Muscle layer of colon (tissue), 2 donors: Measurements from ENCODE around the gene RALB.

ENCODE experiments used
- H3K27ac ChIP-seq: one replicate; pipeline ENCODE4 v1.7.0; 2013; ENCODE audit warnings: low read depth, mild to moderate bottlenecking, low read length, moderate library complexity
- H3K27me3 ChIP-seq, 2 donors: one replicate each; pipeline ENCODE4 v1.7.0; 2013; ENCODE audit warnings: low read length in 2 of 2, mild to moderate bottlenecking in 2 of 2; ENCODE audit not compliant: insufficient read depth in 2 of 2, control insufficient read depth in 1 of 2
- H3K36me3 ChIP-seq: one replicate; pipeline ENCODE4 v1.7.0; 2013; ENCODE audit warnings: mild to moderate bottlenecking, low read length; ENCODE audit not compliant: insufficient read depth
- H3K4me1 ChIP-seq: one replicate; pipeline ENCODE4 v1.7.0; 2013; ENCODE audit warnings: mild to moderate bottlenecking, low read length; ENCODE audit not compliant: insufficient read depth
- H3K4me3 ChIP-seq, 2 donors: one replicate each; pipeline ENCODE4 v1.7.0; 2013; ENCODE audit warnings: low read length in 2 of 2, low read depth in 1 of 2, mild to moderate bottlenecking in 1 of 2, moderate library complexity in 1 of 2
- H3K9ac ChIP-seq: one replicate; pipeline ENCODE4 v1.7.0; 2013; ENCODE audit warnings: low read length
- H3K9me3 ChIP-seq: one replicate; pipeline ENCODE4 v1.7.0; 2013; ENCODE audit warnings: mild to moderate bottlenecking, low read length
- donor health status: abdominal sarcoma.
- donor health status: Adenocarcinoma of cecum.

The RALB gene

DNA sequence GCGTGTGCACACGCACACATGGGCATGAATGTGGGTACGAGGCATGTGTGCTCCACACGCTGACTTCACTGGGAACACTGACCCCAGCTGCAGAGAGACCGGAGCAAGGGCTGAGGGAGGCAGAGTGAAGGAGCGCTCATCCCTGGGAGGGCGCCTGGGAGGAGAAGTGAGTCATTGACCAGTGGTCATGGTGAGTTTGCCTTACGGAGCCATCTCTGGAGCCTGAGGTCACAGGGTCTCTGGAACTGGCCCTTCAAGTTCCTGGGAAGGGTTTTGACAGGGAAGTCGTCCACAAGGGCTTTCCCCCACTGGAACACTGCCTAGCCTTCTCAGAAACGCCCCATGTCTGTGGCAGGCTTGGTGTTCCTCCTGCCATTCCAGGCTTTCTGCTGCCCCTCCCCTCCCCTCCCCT, 15.2 kb upstream of the RALB start:
- Histone ChIP-seq H3K9ac (no peak overlapping the region), H3K27ac (no peak overlapping the region), H3K4me3 (no peak overlapping the region), H3K4me1 (peaks cover 5% of the 10 kb centered on the region), H3K9me3 (no peaks in the 10 kb centered on the region), H3K27me3 (no peaks in the 10 kb centered on the region), H3K36me3 (no peaks in the 10 kb centered on the region)

DNA sequence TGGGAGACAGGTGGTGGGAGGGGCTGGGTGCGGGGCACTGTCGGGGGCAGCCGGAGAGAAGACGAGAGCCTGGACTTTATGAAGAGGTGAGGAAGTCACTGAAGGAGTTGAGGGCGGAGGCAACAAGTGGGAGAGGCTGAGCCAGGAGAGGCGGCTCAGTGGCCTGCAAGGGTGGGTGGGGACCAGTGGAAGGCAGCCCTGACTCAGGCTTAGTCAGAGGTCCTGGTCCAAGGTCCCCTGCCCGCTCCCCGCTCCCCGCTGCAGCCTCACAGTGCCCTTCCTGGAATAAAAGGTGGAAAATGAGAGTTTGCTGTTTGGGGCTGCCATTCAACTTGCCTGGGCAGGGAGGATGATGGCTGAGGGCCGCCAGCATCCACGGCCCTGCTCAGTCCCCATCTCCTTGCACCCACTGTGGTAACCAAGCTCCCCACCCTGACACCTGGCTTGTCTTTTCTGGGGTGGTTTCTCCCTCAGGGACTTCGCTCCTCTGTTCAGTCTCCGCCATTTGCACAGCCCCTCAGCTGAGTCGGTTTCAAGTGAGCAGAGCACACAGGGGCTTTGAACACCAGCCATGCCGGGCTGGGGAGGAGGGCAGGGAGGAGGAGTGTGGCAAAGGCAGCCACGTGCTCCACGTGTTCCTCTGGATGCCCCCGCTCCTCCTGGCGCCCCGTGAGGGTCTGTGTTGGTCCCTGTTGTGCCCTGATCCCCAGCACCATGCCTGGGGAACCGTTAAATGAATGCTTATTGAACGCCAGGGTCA, 13.7 kb upstream of the RALB start:
- H3K9ac ChIP-seq: no peak overlapping the region
- H3K4me1 ChIP-seq: no peaks in the 10 kb centered on the region
- H3K4me3 ChIP-seq: no peak overlapping the region
- no peaks in the 10 kb centered on the region for H3K27me3 ChIP-seq
- no peaks in the 10 kb centered on the region for H3K36me3 ChIP-seq
- no peaks in the 10 kb centered on the region for H3K9me3 ChIP-seq
- H3K27ac ChIP-seq: no peak overlapping the region

DNA sequence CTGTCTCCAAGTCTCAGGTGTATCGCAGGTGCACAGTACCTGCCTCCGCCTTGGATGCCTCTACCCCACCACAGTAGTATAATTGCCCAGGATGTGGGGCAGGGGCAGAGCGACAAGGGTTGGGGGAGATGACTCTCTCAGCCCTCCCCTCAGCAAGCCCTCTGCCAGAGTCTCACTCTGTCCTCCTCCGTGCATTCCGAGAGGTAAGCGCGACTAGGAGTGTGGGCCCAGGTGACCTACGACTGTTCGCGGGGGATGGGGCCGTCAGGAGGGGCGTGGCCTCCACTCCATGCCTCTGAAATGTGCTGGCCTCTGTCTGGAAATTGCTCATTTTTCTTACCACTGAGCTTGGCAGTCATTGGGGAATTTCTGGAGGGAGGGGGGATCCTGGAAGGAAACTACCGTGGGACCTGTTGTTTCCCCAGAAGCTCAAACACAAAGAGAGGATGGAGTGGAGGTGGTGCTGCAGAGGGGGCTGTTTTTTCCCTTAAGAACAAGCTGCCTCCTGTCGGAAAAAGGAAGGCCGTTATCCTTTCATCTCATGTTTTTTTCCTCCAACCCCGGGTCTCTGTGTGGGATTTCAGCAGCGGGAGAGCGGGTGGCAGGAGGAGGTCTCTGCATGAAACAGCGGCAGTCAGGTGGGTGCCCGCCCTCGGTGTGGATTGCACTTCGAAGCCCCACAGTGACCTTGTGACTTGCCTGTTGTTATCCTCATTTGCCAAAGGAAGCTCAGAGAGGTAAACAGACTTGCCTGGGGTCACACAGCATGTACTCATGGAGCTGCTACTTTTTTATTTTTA, 13.0 kb upstream of the RALB start:
- Histone ChIP-seq H3K36me3 (no peaks in the 10 kb centered on the region), H3K27me3 (no peaks in the 10 kb centered on the region), H3K9ac (no peak overlapping the region), H3K4me3 (no peak overlapping the region), H3K27ac (no peak overlapping the region), H3K9me3 (no peaks in the 10 kb centered on the region), H3K4me1 (peaks cover 1% of the 10 kb centered on the region)

DNA sequence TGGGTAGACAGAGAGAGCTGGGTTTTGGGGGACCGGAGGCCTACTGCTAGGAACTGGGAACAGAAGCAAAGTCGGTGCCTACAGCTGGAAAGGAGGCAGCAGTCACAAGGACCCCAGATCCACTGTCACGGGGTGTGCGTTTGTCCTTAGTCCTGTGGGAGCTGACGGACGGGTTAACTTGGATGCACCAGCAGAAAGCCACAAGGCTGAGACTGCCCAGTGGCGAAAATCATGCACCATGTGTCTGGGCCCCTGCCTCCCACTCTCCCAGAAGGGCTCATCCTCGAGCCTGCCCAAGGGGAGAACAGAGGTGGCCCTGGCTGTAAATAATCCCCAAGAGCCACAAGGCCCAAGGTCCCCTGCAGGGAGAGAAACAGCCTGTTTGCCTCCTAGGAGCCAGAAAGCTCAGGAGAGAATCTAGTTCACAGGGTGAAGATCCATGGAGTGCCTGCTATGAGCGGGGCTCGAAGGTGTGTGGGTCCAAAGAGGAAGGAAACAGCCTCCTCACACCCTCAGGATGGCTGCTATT, 11.7 kb upstream of the RALB start:
- Histone ChIP-seq H3K36me3 (no peaks in the 10 kb centered on the region), H3K9ac (no peak overlapping the region), H3K4me3 (no peak overlapping the region), H3K4me1 (peaks cover 14% of the 10 kb centered on the region), H3K27me3 (no peaks in the 10 kb centered on the region), H3K9me3 (no peaks in the 10 kb centered on the region), H3K27ac (no peak overlapping the region)

DNA sequence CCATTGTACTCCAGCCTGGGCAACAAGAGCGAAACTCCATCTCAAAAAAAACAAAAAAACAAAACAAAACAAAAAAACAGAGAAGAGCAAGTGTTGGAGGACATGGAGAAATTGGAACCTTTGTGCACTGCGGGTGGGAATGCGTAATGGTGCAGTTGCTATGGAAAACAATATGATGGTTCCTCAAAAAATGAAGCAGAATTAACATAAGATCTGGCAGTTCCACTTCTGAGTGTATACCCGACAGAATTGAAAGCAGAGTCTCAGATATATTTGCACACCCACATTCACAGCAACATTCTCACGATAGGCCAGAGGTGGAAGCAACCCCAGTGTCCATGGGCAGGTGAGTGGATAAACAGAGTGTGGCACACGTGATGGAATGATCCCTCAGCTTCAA, 11.0 kb upstream of the RALB start:
- Histone ChIP-seq H3K4me1 (peaks cover 15% of the 10 kb centered on the region), H3K4me3 (no peak overlapping the region), H3K9me3 (no peaks in the 10 kb centered on the region), H3K27ac (no peak overlapping the region), H3K36me3 (no peaks in the 10 kb centered on the region), H3K9ac (no peak overlapping the region), H3K27me3 (no peaks in the 10 kb centered on the region)

DNA sequence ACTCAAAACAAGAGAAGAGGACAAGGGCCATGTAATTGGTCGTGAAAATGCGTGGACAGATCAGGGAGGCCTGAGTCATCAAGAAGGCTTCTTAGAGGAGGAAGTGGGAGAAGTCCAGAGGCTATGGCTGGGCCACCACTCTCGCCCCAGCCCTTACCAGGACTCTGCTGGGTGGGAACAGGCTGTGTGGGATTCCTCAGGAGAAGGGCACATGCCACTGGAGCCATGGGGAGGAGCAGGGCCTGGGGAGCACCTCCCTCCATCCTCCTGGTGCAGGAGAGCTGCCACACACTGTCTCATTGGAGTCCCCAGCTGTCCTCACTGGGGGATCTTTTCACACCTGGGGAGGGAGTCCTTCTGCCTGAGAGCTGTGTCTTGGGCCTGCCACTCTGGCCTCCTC, 9.4 kb upstream of the RALB start:
- peaks cover 15% of the 10 kb centered on the region for H3K4me1 ChIP-seq
- no peaks in the 10 kb centered on the region for H3K9me3 ChIP-seq
- no peak overlapping the region for H3K27ac ChIP-seq
- H3K4me3 ChIP-seq: no peak overlapping the region
- H3K9ac ChIP-seq: no peak overlapping the region
- no peaks in the 10 kb centered on the region for H3K27me3 ChIP-seq
- H3K36me3 ChIP-seq: no peaks in the 10 kb centered on the region

DNA sequence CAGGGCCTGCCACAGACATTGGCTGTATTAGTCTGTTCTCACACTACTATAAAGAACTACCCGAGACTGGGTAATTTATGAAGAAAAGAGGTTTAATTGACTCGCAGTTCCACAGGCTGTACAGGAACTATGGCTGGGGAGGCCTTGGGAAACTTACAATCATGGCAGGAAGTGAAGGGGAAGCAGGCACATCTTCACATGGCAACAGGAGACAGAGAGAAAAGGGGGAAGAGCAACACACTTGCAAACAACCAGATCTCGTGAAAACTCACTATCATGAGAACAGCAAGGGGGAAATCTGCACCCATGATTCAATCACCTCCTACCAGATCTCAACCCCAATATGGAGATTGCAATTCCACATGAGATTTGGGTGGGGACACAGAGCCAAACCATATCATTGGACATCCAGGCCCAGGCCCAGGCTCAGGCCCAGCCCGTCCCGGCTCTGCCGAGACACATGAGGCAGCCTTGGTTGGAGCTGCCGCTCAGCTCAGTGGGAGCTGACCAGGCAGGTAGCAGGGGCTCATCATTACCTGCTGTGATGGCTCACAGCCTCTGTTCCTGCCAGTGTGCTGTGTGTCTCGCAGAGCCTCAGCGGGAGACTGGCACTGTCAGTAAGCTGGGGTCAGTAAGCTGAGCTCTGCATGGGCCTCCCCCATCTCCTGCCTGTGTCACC, 8.6 kb upstream of the RALB start:
- Histone ChIP-seq H3K27ac (no peak overlapping the region), H3K27me3 (no peaks in the 10 kb centered on the region), H3K9me3 (no peaks in the 10 kb centered on the region), H3K4me1 (peaks cover 15% of the 10 kb centered on the region), H3K4me3 (no peak overlapping the region), H3K36me3 (no peaks in the 10 kb centered on the region), H3K9ac (no peak overlapping the region)

DNA sequence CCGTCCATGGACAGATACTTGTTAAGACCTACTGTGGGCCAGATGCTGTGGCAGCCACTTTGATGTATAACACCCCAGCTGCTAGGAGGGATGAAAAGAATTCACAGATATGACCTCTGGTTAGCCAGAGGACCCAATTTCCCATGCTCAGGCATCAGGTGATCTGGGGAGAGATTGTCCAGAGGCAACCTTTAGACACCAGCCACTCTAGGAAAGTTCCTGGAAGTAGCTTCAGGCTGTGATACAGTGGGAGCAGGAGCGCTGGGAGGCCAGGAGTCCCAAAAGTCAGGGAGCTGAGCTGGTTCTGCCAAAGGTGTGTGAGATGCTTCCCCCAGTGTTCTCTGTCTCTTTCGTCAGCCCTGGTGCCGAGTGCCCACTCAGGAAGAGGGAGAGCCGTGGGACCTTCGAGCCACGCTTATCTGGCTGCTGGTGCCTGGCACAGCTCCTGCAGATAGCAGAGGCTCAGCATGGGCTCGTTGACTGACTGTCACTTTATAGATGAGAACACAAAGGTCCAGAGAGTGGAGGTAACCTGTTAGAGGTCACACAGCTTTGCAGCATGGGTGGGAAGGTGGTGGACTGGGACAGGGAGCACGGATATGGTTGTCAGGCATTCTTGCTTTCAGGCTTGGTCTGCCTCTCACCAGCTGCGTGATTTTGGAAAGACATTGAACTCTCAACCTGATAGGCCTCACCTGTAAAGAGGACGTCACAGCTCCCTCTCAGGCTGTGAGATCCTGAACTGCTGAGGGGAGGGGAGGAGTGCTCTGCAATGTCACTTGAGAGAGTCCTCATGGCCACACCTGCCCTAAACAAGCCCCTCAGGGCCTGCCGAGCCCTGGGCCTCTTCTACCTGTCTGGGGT, 7.8 kb upstream of the RALB start:
- no peaks in the 10 kb centered on the region for H3K36me3 ChIP-seq
- H3K4me3 ChIP-seq: no peak overlapping the region
- H3K9me3 ChIP-seq: no peaks in the 10 kb centered on the region
- no peak overlapping the region for H3K27ac ChIP-seq
- no peak overlapping the region for H3K9ac ChIP-seq
- H3K27me3 ChIP-seq: no peaks in the 10 kb centered on the region
- peaks cover 15% of the 10 kb centered on the region for H3K4me1 ChIP-seq

DNA sequence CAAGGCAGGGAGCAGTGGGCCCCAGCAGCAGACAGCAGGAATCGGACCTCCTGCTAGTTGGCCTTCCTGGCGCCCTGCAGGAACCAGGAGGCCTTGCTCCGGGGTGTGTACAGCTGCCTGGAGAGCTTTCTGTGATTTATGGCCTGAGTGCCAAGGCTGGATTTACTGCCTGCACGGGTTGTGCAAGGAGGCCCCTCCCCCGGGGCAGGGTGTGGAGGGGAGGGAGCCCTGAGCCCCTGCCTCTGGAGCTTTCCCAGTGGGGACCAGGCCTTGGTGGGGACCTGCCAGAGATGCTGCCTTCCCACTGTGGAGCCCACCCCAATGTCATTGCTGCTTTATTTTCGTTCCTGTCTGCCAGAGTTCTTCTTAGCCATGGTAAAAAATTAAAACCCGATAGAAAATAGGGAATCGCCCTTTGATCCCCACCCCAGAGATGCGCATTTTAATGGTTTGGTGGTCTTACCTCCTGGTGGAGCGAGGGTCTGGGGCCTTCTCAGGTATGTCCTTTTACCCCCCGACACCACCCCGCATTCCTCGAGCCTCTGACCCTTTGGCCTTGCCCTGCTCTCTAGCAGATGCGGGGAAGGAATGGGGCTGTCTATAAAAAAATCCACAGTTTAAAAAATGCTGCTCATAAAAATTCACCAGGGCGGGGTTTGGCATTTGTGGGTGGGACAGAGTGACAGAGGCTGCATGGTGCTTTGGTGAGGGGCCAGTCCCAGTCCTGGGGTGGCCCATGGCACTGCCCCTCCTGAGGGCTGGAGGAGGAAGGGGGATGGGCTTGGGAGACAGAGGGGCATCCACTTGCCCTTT, 6.9 kb upstream of the RALB start:
- no peak overlapping the region for H3K27ac ChIP-seq

DNA sequence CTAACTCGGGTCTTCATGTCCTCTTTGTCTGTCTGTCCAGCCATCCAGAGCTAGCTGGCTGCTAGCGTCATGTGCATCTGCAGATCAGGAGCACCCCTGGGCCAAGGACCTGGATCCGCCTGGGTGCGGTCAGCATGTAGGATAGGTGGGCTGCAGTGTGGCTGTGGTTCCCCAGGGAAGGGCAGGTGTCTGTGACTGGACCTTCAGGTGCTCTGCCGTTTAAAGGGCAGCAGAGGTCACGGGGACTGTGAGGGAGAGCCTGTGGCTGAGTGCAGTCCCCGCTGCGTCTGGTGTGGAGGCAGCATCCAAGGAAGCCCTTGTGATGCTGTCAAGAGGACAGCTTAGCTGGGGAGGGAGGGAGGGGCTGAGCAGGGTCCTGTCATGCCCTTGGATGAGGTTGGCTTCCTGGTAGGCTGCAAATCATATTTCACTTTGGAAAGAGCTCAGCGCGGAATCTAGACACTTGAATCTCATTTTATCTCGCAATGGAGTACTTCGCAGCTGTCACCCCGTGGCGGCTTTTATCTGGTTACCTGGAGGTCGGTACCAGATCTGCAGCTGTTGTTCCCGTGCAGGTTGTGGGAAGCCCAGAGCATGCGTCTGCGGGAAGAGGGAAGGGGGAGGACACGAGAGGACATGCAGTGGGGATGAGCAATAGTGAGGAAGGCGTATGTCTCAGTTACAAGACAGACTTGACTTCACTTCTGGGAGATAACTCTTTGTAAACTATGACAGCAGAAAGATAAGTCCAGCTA, 5.9 kb upstream of the RALB start:
- H3K36me3 ChIP-seq: no peaks in the 10 kb centered on the region
- no peaks in the 10 kb centered on the region for H3K27me3 ChIP-seq
- no peak overlapping the region for H3K27ac ChIP-seq
- H3K4me1 ChIP-seq: peaks cover 15% of the 10 kb centered on the region
- no peak overlapping the region for H3K9ac ChIP-seq
- no peaks in the 10 kb centered on the region for H3K9me3 ChIP-seq
- H3K4me3 ChIP-seq: no peak overlapping the region

More for the DNA sequence above, 6.9 kb upstream of the RALB start:
- H3K4me1 ChIP-seq: peaks cover 15% of the 10 kb centered on the region
- H3K4me3 ChIP-seq: no peak overlapping the region
- no peaks in the 10 kb centered on the region for H3K36me3 ChIP-seq
- H3K9me3 ChIP-seq: no peaks in the 10 kb centered on the region
- H3K9ac ChIP-seq: no peak overlapping the region
- no peaks in the 10 kb centered on the region for H3K27me3 ChIP-seq
